NCI-H2171 treated with DMSO at 0.1 percent for 48 hours (cell line): Measurements from ENCODE around the gene ZNF841.
A peak's percentile ranks its signal among the peaks of the same experiment; 100 is the strongest.
"Not testable (repeated sequence)": the region's sequence is repeated elsewhere in the genome, so short reads cannot be mapped to it uniquely, and the experiment has no call there.

Source experiments
- DNase-seq: peaks from one replicate; lab custom pipeline; 2025; lab: John Stamatoyannopoulos, UW

The ZNF841 gene

DNA sequence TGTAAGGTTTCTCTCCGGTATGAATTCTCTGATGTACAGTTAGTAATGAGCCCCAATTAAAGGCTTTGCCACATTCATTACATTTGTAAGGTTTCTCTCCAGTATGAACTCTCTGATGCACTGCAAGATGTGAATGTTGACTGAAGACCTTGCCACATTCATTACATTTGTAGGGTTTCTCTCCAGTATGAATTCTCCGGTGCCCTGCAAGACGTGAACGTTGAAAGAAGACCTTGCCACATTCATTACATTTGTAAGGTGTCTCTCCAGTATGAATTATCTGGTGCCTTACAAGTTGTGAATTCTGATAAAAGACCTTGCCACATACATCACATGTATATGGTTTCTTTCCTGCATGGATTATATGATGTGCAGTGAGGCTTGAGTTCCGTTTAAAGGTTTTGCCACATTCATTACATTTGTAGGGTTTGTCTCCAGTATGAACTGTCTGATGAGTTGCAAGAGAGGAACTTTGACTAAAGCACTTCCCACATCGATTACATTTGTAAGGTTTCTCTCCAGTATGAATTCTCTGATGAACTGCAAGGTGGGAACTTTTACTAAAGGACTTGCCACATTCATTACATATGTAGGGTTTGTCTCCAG is 29.2 kb downstream of the ZNF841 start:
- DNase-seq, result no peak

DNA sequence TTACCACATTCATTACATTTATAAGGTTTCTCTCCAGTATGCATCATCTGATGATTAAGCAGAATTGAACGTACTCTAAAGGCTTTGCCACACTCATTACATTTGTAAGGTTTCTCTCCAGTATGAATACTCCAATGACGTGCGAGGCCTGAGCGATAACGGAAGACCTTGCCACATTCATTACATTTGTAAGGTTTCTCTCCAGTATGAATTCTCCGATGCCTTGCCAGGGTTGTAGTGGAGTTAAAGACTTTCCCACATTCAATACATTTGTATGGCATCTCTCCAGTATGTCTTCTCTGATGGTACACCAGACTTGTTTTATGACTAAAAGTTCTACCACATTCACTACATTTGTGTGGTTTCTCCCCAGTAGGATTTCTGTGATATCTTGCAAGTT is 30.2 kb downstream of the ZNF841 start:
- DNase-seq, result no peak

DNA sequence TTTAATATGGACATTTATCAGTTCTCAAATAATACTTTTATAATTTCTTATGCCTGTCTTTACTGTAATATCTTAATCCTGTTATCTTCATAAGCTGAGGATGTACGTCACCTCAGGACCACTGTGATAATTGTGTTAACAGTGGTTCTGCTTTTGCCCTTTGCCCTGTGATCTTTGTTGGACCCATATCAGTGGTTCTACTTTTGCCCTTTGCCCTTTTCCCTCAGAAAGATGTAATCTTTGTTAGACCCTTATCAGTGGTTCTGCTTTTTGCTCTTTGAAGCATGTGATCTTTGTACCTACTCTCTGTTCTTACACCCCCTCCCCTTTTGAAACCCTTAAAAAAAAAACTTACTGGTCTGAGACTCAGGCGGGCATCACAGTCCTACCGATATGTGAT is 39.1 kb downstream of the ZNF841 start:
- not testable (repeated sequence) for DNase-seq

DNA sequence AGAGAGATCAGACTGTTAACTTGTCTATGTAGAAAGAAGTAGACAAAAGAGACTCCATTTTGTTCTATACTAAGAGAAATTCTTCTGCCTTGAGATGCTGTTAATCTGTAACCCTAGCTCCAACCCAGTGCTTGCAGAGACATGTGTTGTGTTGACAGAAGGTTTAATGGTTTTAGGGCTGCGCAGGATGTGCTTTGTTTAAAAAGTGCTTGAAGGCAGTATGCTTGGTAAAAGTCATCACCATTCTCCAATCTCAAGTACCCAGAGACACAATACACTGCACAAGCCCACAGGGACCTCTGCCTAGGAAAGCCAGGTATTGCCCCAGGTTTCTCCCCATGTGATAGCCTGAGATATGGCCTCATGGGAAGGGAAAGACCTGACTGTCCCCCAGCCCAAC is 43.8 kb downstream of the ZNF841 start:
- not testable (repeated sequence) for DNase-seq

DNA sequence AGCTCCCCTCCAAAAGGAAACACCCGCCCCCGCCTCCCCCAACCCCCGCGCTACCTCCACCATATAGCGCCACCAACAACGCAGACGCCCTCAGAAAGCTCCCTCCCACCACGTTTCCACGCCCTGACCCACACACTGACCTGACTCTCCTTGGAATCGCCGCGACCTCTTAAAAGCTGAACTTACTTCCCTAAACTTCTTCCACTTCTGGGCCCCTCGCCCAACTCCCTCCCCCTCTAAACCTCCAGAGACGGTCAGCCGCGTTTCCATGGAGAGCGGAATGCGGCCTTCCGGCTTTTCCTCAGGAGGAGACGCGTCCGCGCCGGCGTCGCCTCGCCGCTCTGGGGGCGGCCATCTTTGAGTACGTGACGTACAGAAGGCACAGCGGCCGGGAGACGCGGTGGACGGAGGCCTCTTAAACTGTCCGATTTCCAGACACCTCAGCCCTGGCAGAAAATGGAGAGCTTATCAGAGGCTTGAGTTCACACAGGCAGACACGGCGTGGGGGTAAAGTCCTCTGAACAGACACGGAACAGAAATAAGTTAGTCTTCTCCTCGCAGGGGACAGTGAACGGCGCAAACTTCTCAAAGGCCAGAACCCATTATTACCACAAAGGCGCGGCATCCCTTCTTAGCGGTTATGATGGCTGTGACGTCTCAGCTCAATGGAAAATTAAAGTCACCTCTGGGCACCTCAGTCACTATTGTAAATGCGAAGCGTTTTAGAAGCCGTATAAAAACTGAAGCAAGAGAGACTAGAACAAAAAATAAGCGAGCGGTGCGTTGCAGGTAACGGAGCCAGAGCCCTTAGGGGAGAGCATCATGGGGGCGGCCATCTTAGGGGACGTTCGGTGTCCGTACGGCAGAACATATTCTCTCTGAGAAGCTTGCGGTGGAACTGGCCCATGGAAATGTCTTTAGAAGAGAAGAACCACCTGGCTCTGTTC is 46.7 kb downstream of the ZNF841 start, which contains the start of gene ZNF432:
TSS of gene ZNF432 (minus strand) at position 284 of the 947 bp plus-strand sequence. CDS start 1,970 bp downstream, outside the sequence.
- peak; percentile 89 for DNase-seq

DNA sequence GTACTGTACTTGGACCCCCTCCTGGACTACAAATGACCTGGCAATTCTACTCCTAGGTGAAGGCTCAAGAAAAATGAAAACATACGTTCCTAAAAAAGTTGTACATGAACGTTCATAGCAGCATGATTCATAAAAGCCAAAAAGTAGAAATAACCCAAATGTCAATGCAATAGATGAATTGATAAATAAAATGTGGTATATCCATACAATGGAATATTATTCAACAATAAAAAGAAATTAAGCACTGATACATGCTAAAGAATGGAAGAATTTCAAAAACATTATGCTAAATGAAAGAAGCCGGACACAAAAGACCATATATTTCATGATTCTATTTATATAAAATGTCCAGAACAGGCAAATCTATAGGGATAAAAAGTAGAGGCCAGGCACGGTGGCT is 56.4 kb downstream of the ZNF841 start:
- no peak for DNase-seq

DNA sequence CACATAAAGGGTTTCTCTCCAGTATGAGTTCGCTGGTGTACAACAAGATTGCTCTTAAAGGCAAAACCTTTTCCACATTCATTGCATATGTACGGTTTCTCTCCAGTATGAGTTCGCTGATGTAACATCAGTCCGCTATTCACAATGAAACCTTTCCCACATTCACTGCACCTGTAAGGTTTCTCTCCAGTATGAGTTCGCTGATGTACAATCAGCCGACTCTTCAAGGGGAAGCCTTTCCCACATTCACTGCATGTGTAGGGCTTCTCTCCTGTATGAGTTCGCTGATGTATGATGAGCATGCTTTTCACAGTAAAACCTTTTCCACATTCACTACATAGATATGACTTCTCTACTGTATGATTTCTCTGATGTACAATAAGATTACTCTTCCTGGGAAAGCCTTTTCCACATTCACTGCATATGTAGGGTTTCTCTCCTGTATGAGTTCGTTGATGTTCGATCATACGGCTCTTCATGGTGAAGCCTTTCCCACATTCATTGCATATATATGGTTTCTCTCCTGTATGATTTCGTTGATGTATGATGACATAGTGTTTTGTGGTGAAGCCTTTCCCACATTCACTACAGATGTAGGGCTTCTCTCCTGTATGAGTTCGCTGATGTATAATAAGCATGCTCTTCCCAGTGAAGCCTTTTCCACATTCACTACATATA is 61.4 kb downstream of the ZNF841 start:
- DNase-seq, result no peak

DNA sequence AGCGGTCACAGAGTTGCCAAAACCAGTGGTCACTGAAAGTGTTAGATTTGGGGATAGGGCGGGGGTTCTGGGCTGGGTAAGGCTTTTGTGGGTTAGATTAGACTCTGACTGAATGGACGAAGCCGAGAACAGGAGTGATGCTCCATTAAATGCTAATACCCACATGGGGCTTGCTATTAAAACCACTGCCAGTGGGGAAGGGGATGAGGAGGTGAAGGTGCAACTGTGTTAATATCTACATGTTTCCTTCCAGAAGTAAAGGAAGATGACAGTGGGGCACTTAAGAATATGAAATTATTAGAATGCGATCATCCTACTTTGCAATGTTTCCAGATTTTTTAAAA is 66.8 kb downstream of the ZNF841 start:
- DNase-seq, result no peak

DNA sequence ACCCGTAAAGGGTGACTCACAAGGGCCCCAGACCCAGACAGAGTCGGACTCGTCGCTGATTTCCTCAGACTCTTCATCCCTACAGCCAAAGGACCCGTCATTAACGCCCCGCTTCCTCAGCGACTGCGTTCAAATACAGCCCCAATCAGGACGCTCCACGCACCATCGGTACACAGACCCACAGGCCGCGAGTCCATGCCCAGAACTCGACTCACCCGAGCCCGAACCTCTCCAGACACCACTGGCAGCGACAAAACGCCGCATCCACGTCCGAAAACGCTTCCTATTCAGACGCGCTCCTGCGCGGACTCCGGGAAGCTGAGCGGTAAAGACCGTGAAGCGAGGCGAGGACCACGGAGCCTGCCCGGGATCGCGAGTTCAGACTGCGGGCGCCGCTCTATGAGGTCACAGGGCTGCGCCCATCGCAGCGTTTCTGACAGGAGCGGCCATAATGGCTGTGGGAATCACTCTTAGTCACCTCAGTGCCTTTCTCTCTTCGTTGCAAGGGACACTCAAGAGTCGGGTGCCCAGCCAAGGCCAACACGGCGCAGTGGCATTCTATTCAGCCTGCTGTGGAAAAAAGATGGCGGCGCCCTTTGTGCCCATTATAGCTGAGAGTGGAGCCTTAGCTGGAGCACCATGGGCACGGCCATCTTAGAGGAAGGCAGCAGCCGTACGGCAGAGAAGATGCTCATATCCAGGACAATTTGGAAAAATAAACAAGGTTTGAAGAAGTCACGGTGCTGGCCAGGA is 67.4 kb downstream of the ZNF841 start, which contains the start of gene ZNF614:
TSS of gene ZNF614 (minus strand) at position 353 of the 753 bp plus-strand sequence. CDS start 2,634 bp downstream, outside the sequence.
- DNase-seq, result peak; percentile 89

DNA sequence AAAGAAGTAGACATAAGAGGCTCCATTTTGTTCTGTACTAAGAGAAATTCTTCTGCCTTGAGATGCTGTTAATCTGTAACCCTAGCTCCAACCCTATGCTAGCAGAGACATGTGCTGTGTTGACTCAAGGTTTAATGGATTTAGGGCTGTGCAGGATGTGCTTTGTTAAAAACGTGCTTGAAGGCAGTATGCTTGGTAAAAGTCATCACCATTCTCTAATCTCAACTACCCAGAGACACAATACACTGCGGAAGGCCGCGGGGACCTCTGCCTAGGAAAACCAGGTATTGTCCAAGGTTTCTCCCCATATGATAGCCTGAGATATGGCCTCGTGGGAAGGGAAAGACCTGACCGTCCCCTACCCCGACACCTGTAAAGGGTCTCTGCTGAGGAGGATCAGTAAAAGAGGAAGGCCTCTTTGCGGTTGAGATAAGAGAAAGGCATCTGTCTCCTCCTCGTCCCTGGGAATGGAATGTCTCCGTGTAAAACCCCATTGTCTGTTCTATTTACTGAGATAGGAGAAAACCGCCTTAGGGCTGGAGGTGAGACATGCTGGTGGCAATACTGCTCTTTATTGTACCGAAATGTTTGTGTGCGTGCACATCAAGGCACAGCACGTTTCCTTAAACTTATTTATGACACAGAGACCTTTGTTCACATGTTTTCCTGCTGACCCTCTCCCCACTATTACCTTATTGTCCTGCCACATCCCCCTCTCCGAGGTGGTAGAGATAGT is 69.1 kb downstream of the ZNF841 start:
- not testable (repeated sequence) for DNase-seq

DNA sequence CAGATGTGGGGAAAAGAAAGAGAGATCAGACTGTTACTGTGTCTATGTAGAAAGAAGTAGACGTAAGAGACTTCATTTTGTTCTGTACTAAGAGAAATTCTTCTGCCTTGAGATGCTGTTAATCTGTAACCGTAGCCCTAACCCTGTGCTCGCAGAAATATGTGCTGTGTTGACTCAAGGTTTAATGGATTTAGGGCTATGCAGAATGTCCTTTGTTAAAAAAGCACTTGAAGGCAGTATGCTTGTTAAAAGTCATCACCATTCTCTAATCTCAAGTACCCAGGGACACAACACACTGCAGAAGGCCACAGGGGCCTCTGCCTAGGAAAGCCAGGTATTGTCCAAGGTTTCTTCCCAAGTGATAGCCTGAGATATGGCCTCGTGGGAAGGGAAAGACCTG is 71.1 kb downstream of the ZNF841 start:
- not testable (repeated sequence) for DNase-seq

DNA sequence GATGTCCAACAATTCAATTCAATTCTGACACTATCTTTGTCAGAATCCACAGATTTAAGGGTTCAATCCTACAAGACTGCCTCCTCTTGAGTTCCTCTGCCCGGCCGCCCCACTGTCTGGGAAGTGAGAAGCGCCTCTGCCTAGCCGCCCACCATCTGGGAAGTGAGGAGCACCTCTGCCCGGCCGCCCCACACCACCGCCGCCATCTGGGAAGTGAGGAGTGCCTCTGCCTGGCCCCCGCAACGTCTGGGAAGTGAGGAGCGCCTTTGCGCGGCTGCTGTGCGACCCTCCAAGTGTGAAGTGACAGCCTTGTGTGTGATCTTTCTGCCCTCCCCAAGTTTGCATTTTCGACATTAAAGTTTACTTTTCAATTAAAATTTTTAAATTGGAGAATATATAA is 73.4 kb downstream of the ZNF841 start:
- DNase-seq, result no peak

DNA sequence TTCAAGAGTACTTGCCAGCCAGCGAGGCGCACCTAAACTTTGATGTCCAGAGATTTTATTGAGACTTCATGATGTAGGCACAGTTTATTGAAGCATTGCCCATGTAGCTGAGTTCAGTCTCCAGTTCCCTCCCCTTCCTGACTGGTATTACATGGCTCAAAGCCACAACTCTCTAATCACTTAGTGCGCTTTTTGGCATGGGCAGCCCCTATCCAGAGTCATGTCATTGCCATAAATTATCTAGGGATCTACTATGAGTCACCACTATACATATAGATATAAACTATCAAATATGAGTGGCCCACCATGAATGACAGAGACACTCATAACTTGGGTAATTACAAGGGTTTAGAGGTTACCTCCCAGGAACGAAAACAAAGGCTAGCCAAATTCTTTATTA is 75.1 kb downstream of the ZNF841 start:
- no peak for DNase-seq
